Measurements from ENCODE around the gene VIT.

VIT gene, protein sequence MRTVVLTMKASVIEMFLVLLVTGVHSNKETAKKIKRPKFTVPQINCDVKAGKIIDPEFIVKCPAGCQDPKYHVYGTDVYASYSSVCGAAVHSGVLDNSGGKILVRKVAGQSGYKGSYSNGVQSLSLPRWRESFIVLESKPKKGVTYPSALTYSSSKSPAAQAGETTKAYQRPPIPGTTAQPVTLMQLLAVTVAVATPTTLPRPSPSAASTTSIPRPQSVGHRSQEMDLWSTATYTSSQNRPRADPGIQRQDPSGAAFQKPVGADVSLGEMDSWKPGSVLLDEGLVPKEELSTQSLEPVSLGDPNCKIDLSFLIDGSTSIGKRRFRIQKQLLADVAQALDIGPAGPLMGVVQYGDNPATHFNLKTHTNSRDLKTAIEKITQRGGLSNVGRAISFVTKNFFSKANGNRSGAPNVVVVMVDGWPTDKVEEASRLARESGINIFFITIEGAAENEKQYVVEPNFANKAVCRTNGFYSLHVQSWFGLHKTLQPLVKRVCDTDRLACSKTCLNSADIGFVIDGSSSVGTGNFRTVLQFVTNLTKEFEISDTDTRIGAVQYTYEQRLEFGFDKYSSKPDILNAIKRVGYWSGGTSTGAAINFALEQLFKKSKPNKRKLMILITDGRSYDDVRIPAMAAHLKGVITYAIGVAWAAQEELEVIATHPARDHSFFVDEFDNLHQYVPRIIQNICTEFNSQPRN

DNA sequence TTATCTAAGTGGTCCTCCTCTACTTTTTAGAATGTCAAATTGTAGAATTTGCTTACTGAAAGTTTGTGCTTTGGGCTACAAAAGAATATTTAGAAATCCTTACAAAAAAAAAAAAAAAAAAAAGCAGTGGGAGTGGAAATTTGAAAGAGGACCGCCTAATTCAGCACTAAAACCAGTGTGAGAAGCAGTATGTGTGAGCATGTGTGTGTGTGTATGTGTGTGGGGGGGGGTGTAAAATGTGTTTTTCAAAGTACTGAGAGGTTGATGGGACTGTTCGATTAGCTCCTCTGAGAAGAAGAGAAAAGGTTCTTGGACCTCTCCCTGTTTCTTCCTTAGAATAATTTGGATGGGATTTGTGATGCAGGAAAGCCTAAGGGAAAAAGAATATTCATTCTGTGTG lies at the start of gene VIT:
TSS of gene VIT (plus strand) at position 175 of the 400 bp plus-strand sequence. CDS start 19,664 bp downstream, outside the sequence.
- H3K27me3 ChIP-seq (ENCODE audit: control insufficient read depth in 1 of 2, insufficient read depth in 2 of 2, low read length in 2 of 2): no peaks in the 10 kb centered on the region
- peaks cover 5% of the 10 kb centered on the region for H3K4me1 ChIP-seq (ENCODE audit: insufficient read depth, low read length)
- no peak within 1 kb of the TSS for H3K9ac ChIP-seq (ENCODE audit: low read length)
- H3K27ac ChIP-seq (ENCODE audit: low read depth, low read length): no peak within 1 kb of the TSS
- H3K4me3 ChIP-seq (ENCODE audit: low read depth in 1 of 2, low read length in 2 of 2): no peak within 1 kb of the TSS
- no peaks in the 10 kb centered on the region for H3K36me3 ChIP-seq (ENCODE audit: insufficient read depth, low read length)
- H3K9me3 ChIP-seq (ENCODE audit: low read length): no peaks in the 10 kb centered on the region

DNA sequence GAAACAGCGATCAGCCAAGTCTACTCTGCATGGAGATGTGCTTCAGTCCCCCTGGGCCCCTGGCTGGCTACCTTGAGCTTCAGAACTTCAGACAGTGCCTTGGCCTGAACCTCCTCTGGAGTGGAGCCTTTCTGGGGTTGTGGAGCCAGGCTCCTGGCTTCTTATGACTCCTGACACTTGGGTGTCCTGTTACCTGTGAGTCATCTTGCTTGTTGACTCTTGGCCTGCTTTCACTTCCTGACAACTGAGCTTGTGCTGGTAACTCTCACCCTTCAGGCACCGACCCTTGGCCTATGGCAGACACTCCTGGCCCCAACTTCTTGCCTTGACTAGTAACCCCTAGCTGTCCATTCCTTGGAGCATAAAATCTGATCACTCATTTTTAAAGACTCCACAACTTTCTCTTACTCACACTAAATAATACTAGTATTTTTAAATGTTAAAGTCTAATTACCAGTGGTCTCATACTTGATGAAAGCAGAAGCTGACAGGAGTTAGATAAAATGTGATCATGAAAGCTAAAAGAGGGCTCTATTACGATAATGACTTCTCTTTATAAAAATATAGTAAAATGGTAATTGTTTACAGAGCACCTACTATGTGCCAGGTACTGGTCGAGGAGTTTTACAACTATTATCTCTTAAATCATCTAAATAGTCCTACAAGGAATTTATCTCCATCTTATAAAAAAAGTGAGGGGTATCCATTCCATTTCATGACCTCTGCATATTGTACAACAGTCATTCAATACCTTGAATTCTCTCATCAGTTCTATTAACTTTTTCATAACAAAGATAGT lies 46.3 kb upstream of the VIT start:
- Histone ChIP-seq H3K4me3 (ENCODE audit: low read depth in 1 of 2, low read length in 2 of 2) (no peak overlapping the region), H3K9me3 (ENCODE audit: low read length) (no peaks in the 10 kb centered on the region), H3K4me1 (ENCODE audit: insufficient read depth, low read length) (no peaks in the 10 kb centered on the region), H3K9ac (ENCODE audit: low read length) (no peak overlapping the region), H3K36me3 (ENCODE audit: insufficient read depth, low read length) (no peaks in the 10 kb centered on the region), H3K27me3 (ENCODE audit: control insufficient read depth in 1 of 2, insufficient read depth in 2 of 2, low read length in 2 of 2) (no peaks in the 10 kb centered on the region), H3K27ac (ENCODE audit: low read depth, low read length) (no peak overlapping the region)

DNA sequence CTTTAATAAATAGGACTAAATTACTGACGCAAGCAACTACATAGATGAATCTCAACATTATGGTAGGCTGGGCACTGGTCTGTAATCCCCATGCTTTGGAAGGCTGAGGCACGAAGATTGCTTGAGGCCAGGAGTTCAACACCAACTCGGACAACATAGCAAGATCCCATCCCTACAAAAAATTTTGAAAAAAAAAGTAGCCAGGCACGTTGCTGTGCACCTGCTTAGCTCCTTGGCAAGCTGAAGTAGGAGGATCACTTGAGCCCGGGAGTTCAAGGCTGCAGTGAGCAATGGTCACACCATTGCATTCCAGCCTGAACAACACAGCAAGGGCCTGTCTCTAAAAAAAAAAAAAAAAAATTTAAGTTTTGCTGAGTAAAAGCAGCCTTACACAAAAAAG lies 43.4 kb upstream of the VIT start:
- Histone ChIP-seq H3K9ac (ENCODE audit: low read length) (no peak overlapping the region), H3K9me3 (ENCODE audit: low read length) (no peaks in the 10 kb centered on the region), H3K27me3 (ENCODE audit: control insufficient read depth in 1 of 2, insufficient read depth in 2 of 2, low read length in 2 of 2) (no peaks in the 10 kb centered on the region), H3K4me3 (ENCODE audit: low read depth in 1 of 2, low read length in 2 of 2) (no peak overlapping the region), H3K36me3 (ENCODE audit: insufficient read depth, low read length) (no peaks in the 10 kb centered on the region), H3K4me1 (ENCODE audit: insufficient read depth, low read length) (no peaks in the 10 kb centered on the region), H3K27ac (ENCODE audit: low read depth, low read length) (no peak overlapping the region)

DNA sequence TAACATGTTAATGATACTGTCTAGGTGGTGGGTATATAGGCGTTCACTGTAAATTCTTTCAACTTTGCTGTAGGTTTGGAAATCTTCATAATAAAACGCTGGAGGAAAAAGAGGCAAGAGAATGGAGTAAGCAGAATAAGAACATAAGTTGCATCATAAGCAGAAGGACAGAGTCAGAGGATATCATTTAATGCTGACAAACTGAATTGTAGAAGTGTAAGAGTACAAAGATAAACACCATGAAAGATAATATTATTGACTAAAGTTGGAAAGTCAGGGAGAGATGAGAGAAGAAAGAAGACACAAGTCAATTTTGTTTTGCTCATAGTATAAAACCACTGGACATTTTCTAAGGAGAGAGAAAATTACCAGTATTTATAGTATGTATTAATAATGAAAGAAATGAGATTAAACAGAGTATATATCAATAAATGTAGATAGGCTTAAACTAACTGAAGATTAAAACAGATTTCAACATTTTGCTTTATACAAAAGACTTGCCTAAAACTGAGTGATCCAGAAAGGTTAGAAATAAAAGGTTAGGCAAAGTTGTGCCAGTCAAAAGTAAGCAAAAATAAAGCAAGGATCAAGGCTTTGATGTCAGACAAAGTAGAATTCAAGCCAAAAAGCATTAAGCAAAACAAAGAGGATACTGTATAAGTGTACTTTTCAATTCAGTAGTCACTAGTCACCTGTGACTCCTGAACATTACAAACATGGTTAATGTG lies 42.4 kb upstream of the VIT start:
- Histone ChIP-seq H3K9ac (ENCODE audit: low read length) (no peak overlapping the region), H3K36me3 (ENCODE audit: insufficient read depth, low read length) (no peaks in the 10 kb centered on the region), H3K4me1 (ENCODE audit: insufficient read depth, low read length) (no peaks in the 10 kb centered on the region), H3K27ac (ENCODE audit: low read depth, low read length) (no peak overlapping the region), H3K4me3 (ENCODE audit: low read depth in 1 of 2, low read length in 2 of 2) (no peak overlapping the region), H3K27me3 (ENCODE audit: control insufficient read depth in 1 of 2, insufficient read depth in 2 of 2, low read length in 2 of 2) (no peaks in the 10 kb centered on the region), H3K9me3 (ENCODE audit: low read length) (no peaks in the 10 kb centered on the region)

DNA sequence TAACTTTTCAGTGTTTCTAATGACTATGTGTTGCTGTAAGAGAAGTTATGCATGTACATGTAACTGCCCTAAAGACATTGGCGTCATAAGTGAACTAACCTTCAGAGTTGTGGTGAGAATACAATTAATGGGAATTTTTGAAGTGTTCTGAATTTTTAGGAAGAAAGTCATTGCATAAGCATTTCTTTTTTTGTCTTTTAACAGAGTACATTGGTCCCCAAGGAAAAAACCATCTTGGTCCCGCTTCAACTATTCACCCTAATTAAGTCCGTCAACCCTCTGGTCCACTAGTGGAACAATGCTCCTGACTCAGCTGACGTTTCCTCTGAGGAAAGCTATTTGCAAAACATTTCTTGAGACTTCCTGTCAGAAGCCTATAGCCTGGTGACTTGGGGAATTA lies 41.1 kb upstream of the VIT start:
- Histone ChIP-seq H3K9me3 (ENCODE audit: low read length) (no peaks in the 10 kb centered on the region), H3K4me3 (ENCODE audit: low read depth in 1 of 2, low read length in 2 of 2) (no peak overlapping the region), H3K27me3 (ENCODE audit: control insufficient read depth in 1 of 2, insufficient read depth in 2 of 2, low read length in 2 of 2) (no peaks in the 10 kb centered on the region), H3K27ac (ENCODE audit: low read depth, low read length) (no peak overlapping the region), H3K9ac (ENCODE audit: low read length) (no peak overlapping the region), H3K4me1 (ENCODE audit: insufficient read depth, low read length) (peaks cover 6% of the 10 kb centered on the region), H3K36me3 (ENCODE audit: insufficient read depth, low read length) (no peaks in the 10 kb centered on the region)

DNA sequence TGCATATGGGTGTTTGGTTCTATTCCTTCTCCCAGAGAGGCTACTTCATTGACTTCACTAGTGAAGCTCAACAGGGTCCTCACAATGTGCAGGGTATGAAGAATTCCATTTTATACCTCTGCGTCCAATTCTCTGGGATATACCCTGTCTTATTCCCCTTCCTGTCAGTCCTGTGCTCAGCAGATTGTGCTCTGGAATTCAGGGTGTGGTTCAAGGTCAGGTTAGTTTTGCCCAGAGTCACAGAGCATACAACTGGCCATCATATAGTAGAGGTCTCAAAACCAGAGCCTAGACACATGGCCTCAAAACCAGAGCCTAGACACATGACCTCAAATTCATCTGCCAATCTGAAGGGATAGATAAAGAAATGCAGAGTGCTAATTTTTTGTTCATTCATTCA lies 38.8 kb upstream of the VIT start:
- no peaks in the 10 kb centered on the region for H3K27me3 ChIP-seq (ENCODE audit: control insufficient read depth in 1 of 2, insufficient read depth in 2 of 2, low read length in 2 of 2)
- H3K4me1 ChIP-seq (ENCODE audit: insufficient read depth, low read length): peaks cover 6% of the 10 kb centered on the region
- no peak overlapping the region for H3K27ac ChIP-seq (ENCODE audit: low read depth, low read length)
- H3K4me3 ChIP-seq (ENCODE audit: low read depth in 1 of 2, low read length in 2 of 2): no peak overlapping the region
- no peaks in the 10 kb centered on the region for H3K36me3 ChIP-seq (ENCODE audit: insufficient read depth, low read length)
- H3K9me3 ChIP-seq (ENCODE audit: low read length): no peaks in the 10 kb centered on the region
- no peak overlapping the region for H3K9ac ChIP-seq (ENCODE audit: low read length)

DNA sequence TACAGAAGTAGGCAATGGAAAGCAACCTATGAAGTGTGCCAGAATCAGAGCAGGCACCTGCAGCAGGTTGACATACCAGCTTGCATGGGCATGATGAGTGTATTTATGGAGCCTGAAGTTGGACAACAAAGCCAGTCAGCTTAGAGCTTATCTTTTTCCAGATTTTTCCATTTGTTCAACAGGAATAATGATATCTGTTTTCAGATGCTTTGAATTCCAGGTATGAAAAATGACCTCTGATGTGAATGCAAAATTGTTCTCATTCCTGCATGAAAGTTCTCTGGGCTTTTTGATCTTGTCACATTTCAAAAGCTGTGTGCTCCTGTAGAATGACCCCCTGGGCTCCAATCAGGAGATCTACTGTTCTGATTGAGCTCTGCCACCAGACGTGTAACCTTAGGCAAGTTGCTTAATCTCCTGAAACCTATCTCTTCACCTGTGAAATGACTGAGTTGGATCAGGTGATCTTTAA lies 38.2 kb upstream of the VIT start:
- H3K4me3 ChIP-seq (ENCODE audit: low read depth in 1 of 2, low read length in 2 of 2): no peak overlapping the region
- no peaks in the 10 kb centered on the region for H3K9me3 ChIP-seq (ENCODE audit: low read length)
- H3K27ac ChIP-seq (ENCODE audit: low read depth, low read length): no peak overlapping the region
- no peaks in the 10 kb centered on the region for H3K27me3 ChIP-seq (ENCODE audit: control insufficient read depth in 1 of 2, insufficient read depth in 2 of 2, low read length in 2 of 2)
- H3K36me3 ChIP-seq (ENCODE audit: insufficient read depth, low read length): no peaks in the 10 kb centered on the region
- H3K9ac ChIP-seq (ENCODE audit: low read length): no peak overlapping the region
- peaks cover 6% of the 10 kb centered on the region for H3K4me1 ChIP-seq (ENCODE audit: insufficient read depth, low read length)

DNA sequence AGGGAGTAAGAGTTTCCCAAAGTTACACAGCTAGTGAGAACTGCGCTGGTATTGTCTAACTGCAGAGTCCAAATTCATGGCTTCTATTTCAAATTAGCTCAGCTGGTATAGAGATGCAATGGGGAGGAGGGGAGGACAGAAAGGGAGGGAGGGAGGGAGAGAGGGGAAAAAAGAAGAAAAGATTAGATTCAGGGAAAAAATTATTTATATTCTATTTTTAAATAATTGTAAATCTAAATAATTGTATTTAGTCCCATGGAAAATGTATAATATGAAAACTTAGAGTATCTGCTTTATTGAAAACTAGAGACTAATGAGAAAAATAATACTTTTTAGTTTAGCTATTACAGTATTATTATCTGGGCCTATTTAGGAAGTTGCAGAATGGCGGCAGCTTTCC lies 37.3 kb upstream of the VIT start:
- Histone ChIP-seq H3K9ac (ENCODE audit: low read length) (no peak overlapping the region), H3K27me3 (ENCODE audit: control insufficient read depth in 1 of 2, insufficient read depth in 2 of 2, low read length in 2 of 2) (no peaks in the 10 kb centered on the region), H3K4me3 (ENCODE audit: low read depth in 1 of 2, low read length in 2 of 2) (no peak overlapping the region), H3K36me3 (ENCODE audit: insufficient read depth, low read length) (no peaks in the 10 kb centered on the region), H3K4me1 (ENCODE audit: insufficient read depth, low read length) (peaks cover 6% of the 10 kb centered on the region), H3K27ac (ENCODE audit: low read depth, low read length) (no peak overlapping the region), H3K9me3 (ENCODE audit: low read length) (no peaks in the 10 kb centered on the region)

DNA sequence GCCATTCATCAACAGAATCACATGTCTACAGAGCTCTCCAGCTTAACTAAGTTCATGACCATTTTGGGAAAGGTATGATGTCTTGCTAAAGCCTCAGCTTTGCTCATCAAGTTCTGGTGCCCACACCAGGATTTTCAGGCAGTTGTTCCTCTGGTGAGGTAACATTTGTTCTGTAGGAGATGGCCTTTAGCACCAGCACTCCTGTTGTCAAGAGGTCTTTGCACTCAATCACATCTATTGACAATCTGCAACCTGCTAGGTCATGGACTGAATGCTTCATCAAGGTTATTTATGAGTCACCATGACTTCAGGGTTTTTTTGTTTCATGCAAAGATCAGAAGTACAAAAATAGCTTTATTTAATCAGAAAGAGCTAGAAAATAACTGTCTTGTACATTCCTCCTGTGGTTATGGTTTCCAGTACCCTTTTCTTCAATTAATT lies 36.6 kb upstream of the VIT start:
- no peaks in the 10 kb centered on the region for H3K9me3 ChIP-seq (ENCODE audit: low read length)
- H3K4me3 ChIP-seq (ENCODE audit: low read depth in 1 of 2, low read length in 2 of 2): no peak overlapping the region
- no peaks in the 10 kb centered on the region for H3K27me3 ChIP-seq (ENCODE audit: control insufficient read depth in 1 of 2, insufficient read depth in 2 of 2, low read length in 2 of 2)
- H3K36me3 ChIP-seq (ENCODE audit: insufficient read depth, low read length): no peaks in the 10 kb centered on the region
- H3K4me1 ChIP-seq (ENCODE audit: insufficient read depth, low read length): peaks cover 6% of the 10 kb centered on the region
- no peak overlapping the region for H3K27ac ChIP-seq (ENCODE audit: low read depth, low read length)
- no peak overlapping the region for H3K9ac ChIP-seq (ENCODE audit: low read length)

DNA sequence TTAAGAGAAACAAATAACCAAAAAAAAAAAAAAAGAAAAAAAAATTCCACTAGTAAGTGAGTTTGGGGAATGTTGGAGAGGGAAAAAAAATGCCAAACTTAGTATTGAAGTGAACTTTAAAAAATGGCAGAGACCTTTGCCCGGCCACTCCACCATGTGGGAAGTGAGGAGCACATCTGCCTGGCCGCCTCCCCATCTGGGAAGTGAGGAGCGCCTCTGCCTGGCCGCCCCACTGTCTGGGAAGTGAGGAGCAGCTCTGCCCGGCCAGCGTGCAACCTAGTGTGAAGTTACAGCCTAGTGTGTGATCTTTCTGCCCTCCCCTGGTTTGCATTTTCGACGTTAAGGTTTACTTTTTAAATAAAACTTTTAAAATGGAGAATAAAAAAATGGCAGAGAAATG lies 33.9 kb upstream of the VIT start:
- Histone ChIP-seq H3K27ac (ENCODE audit: low read depth, low read length) (no peak overlapping the region), H3K27me3 (ENCODE audit: control insufficient read depth in 1 of 2, insufficient read depth in 2 of 2, low read length in 2 of 2) (no peaks in the 10 kb centered on the region), H3K36me3 (ENCODE audit: insufficient read depth, low read length) (no peaks in the 10 kb centered on the region), H3K9me3 (ENCODE audit: low read length) (no peaks in the 10 kb centered on the region), H3K9ac (ENCODE audit: low read length) (no peak overlapping the region), H3K4me1 (ENCODE audit: insufficient read depth, low read length) (peaks cover 6% of the 10 kb centered on the region), H3K4me3 (ENCODE audit: low read depth in 1 of 2, low read length in 2 of 2) (no peak overlapping the region)

DNA sequence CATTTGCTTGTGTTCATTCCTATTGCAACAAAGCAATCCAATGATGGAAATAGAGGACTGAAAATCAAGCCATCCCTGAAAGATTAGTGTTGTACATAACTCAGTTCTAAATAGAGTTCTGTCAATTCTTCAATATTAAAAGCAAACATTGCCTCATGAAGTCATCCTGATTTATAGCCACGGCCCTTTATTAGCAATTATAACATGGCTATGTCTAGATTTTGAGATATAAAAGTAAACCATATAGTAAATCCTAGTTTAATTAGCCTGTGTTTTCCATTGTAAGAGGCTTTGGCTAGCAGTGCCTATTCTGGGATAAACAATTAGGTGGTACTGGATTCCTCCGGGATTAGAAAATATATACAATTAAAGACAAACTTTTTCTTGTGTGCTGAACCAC lies 33.2 kb upstream of the VIT start:
- Histone ChIP-seq H3K9ac (ENCODE audit: low read length) (no peak overlapping the region), H3K27ac (ENCODE audit: low read depth, low read length) (no peak overlapping the region), H3K9me3 (ENCODE audit: low read length) (no peaks in the 10 kb centered on the region), H3K4me3 (ENCODE audit: low read depth in 1 of 2, low read length in 2 of 2) (no peak overlapping the region), H3K27me3 (ENCODE audit: control insufficient read depth in 1 of 2, insufficient read depth in 2 of 2, low read length in 2 of 2) (no peaks in the 10 kb centered on the region), H3K36me3 (ENCODE audit: insufficient read depth, low read length) (no peaks in the 10 kb centered on the region), H3K4me1 (ENCODE audit: insufficient read depth, low read length) (peaks cover 6% of the 10 kb centered on the region)
